GM12875 (cell line): ENCODE results near the gene GJB6.

Experiments
- H3K4me3 ChIP-seq: one replicate; pipeline ENCODE4 v1.5.1; 2011; ENCODE audit warnings: low read depth, low read length, control low read depth
- CTCF ChIP-seq: IDR thresholded peaks from 2 replicates; pipeline ENCODE4 v1.5.1; 2011; ENCODE audit warnings: low read depth, mild to moderate bottlenecking, control low read depth, inconsistent platforms, low read length, moderate library complexity, borderline replicate concordance; ENCODE audit not compliant: insufficient read depth

Gene GJB6

GRCh38 chr13:20193162-20193906 is 38.8 kb downstream of the GJB6 start:
- no peak for TF ChIP-seq CTCF
- H3K4me3 ChIP-seq, result peak overlapping the region; percentile 6

- peak within 1 kb of the TSS; percentile 36 for H3K4me3 ChIP-seq
- no peak for TF ChIP-seq CTCF
These were observed 39.3 kb downstream of the GJB6 start, which contains the start of gene GJB2 for GRCh38 chr13:20192836-20193161. GJB2 (minus strand) TSS chr13:20192938; CDS start chr13:20189581, 3,357 bp downstream.

GRCh38 chr13:20192158-20192835 is 39.8 kb downstream of the GJB6 start:
- no peak for TF ChIP-seq CTCF
- H3K4me3 ChIP-seq, result peak overlapping the region; percentile 36

GRCh38 chr13:20191311-20192157 is 40.6 kb downstream of the GJB6 start:
- H3K4me3 ChIP-seq, result no peak overlapping the region
- no peak for TF ChIP-seq CTCF

- no peak for TF ChIP-seq CTCF
- H3K4me3 ChIP-seq, result no peak overlapping the region
These were observed 41.4 kb downstream of the GJB6 start for GRCh38 chr13:20190481-20191310.

- H3K4me3 ChIP-seq, result no peak overlapping the region
- no peak for TF ChIP-seq CTCF
These were observed 42.0 kb downstream of the GJB6 start for GRCh38 chr13:20190076-20190475.
